GM12873 (cell line): ENCODE results near the gene ZNF341.
A peak's percentile ranks its signal among the peaks of the same experiment; 100 is the strongest.

ENCODE experiments used
- CTCF ChIP-seq: IDR thresholded peaks from 2 replicates; pipeline ENCODE4 v1.5.1; 2012; ENCODE audit warnings: low read depth, mild to moderate bottlenecking, moderate library complexity, low read length, control low read depth; ENCODE audit not compliant: insufficient read depth; ENCODE audit errors: missing control alignments

The ZNF341 gene

GRCh38 chr20:33731693-33732165 is at the start of gene ZNF341:
TSS of gene ZNF341 (plus strand) at chr20:33731996. CDS start at chr20:33732022, 26 bp downstream.
- TF ChIP-seq CTCF, result peak; percentile 78

- TF ChIP-seq CTCF, result no peak
These were observed 47.1 kb upstream of the ZNF341 start for GRCh38 chr20:33684533-33685327.

- TF ChIP-seq CTCF, result no peak
These were observed 46.3 kb upstream of the ZNF341 start for GRCh38 chr20:33685328-33686099.

GRCh38 chr20:33686100-33686983 is 45.5 kb upstream of the ZNF341 start, which contains the start of gene E2F1:
TSS of gene E2F1 (minus strand) at chr20:33686385. CDS start at chr20:33686264, 121 bp downstream.
- TF ChIP-seq CTCF, result peak; percentile 22

GRCh38 chr20:33686984-33687366 is 44.8 kb upstream of the ZNF341 start:
- no peak for TF ChIP-seq CTCF

GRCh38 chr20:33687370-33687915 is 44.4 kb upstream of the ZNF341 start:
- TF ChIP-seq CTCF, result no peak
